Loucy (cell line): ENCODE results near the gene KIAA0930.

Source experiments
- H2AFZ ChIP-seq: fragments of 200-600 bp; sonication (generic); 2 replicates; pipeline ENCODE4 v1.6.0; 2016; ENCODE audit warnings: antibody characterized with exemption, mild to moderate bottlenecking, low read length, moderate library complexity
- H3F3A ChIP-seq: fragments of 200-600 bp; 2 replicates; pipeline ENCODE4 v1.6.0; 2016; ENCODE audit warnings: antibody characterized with exemption, low read depth, mild to moderate bottlenecking
- H3K27me3 ChIP-seq: fragments of 200-600 bp; sonication (generic); 2 replicates; pipeline ENCODE4 v1.6.1; 2014; ENCODE audit warnings: low read length, mild to moderate bottlenecking; ENCODE audit not compliant: insufficient read depth, poor library complexity, severe bottlenecking
- H3K36me3 ChIP-seq: fragments of 200-600 bp; sonication (generic); 2 replicates; pipeline ENCODE4 v1.6.1; 2016; ENCODE audit warnings: low read length; ENCODE audit not compliant: insufficient read depth
- H3K4me1 ChIP-seq: fragments of 200-600 bp; sonication (generic); 2 replicates; pipeline ENCODE4 v1.5.1; 2014; ENCODE audit warnings: low read length, mild to moderate bottlenecking; ENCODE audit not compliant: insufficient read depth, poor library complexity, severe bottlenecking
- H3K4me2 ChIP-seq: fragments of 200-600 bp; sonication (generic); 2 replicates; pipeline ENCODE4 v1.6.0; 2014; ENCODE audit warnings: antibody characterized with exemption, low read length, low read depth, mild to moderate bottlenecking; ENCODE audit not compliant: poor library complexity, severe bottlenecking
- H3K4me3 ChIP-seq: fragments of 200-600 bp; sonication (generic); 2 replicates; pipeline ENCODE4 v1.5.1; 2014; ENCODE audit warnings: low read length, mild to moderate bottlenecking, mixed read lengths; ENCODE audit not compliant: poor library complexity, severe bottlenecking
- H3K79me2 ChIP-seq: fragments of 200-600 bp; sonication (generic); 2 replicates; pipeline ENCODE4 v1.6.1; 2014; ENCODE audit warnings: low read length; ENCODE audit not compliant: insufficient read depth
- H3K9ac ChIP-seq: fragments of 200-600 bp; sonication (generic); 2 replicates; pipeline ENCODE4 v1.6.0; 2014; ENCODE audit warnings: mild to moderate bottlenecking, low read depth, low read length, moderate library complexity; ENCODE audit not compliant: poor library complexity, severe bottlenecking
- H3K9me2 ChIP-seq: fragments of 200-600 bp; sonication (generic); replicated peaks from 2 replicates; pipeline ENCODE4 v1.6.1; 2016; ENCODE audit warnings: low read depth, low read length, mixed read lengths
- H3K9me3 ChIP-seq: fragments of 200-600 bp; sonication (generic); 2 replicates; pipeline ENCODE4 v1.6.1; 2014; ENCODE audit warnings: mild to moderate bottlenecking, antibody characterized with exemption, low read length, low read depth; ENCODE audit not compliant: insufficient read depth
- H4K20me1 ChIP-seq: fragments of 200-600 bp; sonication (generic); 2 replicates; pipeline ENCODE4 v1.6.0; 2014; ENCODE audit warnings: antibody characterized with exemption, low read length, mild to moderate bottlenecking; ENCODE audit not compliant: insufficient read depth, poor library complexity, severe bottlenecking
- CTCF ChIP-seq: fragments of 200-600 bp; sonication (generic); conservative IDR thresholded peaks from 2 replicates; pipeline ENCODE4 v1.5.1; 2014; ENCODE audit warnings: mild to moderate bottlenecking, antibody characterized with exemption, low read length
- EZH2phosphoT487 ChIP-seq: fragments of 200-600 bp; IDR thresholded peaks from 2 replicates; pipeline ENCODE4 v1.6.1; 2018; ENCODE audit warnings: antibody characterized with exemption, mild to moderate bottlenecking, moderate library complexity, borderline replicate concordance

KIAA0930 gene

GRCh38 chr22:45251825-45252224, 11.1 kb upstream of the KIAA0930 start:
- H2AFZ ChIP-seq = no peak overlapping the region
- no peak overlapping the region for H3K4me3 ChIP-seq
- no peaks in the 10 kb centered on the region for H3K9me3 ChIP-seq
- H3K9ac ChIP-seq = no peak overlapping the region
- H3K4me1 ChIP-seq = no peaks in the 10 kb centered on the region
- no peak overlapping the region for H3K4me2 ChIP-seq
- TF ChIP-seq CTCF (no peak), EZH2phosphoT487 (no peak)
- no peaks in the 10 kb centered on the region for H3K9me2 ChIP-seq
- no peaks in the 10 kb centered on the region for H4K20me1 ChIP-seq
- no peaks in the 10 kb centered on the region for H3F3A ChIP-seq
- no peaks in the 10 kb centered on the region for H3K79me2 ChIP-seq
- no peaks in the 10 kb centered on the region for H3K27me3 ChIP-seq
- H3K36me3 ChIP-seq = no peaks in the 10 kb centered on the region

DNA sequence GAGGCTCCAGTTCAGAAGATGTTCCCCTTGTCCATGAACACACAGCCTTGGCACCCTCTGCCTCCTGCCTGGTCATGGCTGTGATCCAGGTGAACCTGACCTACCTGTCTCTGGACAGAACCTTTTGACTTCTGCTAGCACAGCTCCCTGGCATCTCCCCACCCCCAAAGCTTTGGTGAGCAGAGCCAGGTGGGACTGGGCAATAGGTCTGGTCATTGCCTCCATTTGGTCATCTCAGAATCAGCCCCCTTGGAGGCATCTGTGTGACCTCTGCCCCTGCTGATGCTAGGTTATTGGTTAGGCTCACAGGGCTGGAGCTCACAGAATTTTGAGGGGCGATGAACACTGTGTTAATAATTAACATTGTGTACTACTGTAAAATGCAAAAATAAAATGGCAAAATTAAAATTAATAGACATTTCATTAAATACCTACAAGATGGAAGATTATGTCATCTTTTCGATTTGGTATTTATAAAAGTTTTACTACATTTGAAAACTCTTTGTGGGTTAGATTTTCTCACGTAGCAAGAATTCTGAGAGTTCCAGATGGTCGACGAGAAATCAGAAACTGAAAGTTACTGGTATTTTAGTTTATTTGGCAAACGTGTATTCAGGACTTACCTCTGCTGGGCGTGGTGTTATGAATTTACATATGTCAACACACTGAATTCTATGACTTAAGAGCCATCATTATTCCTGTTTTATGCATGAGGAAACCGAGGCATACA, 8.3 kb upstream of the KIAA0930 start:
- Histone ChIP-seq H4K20me1 (no peaks in the 10 kb centered on the region), H3K4me2 (no peak overlapping the region), H3F3A (no peaks in the 10 kb centered on the region), H3K4me3 (no peak overlapping the region), H3K4me1 (no peaks in the 10 kb centered on the region), H3K36me3 (no peaks in the 10 kb centered on the region), H2AFZ (no peak overlapping the region), H3K27me3 (no peaks in the 10 kb centered on the region), H3K9me2 (no peaks in the 10 kb centered on the region), H3K9me3 (no peaks in the 10 kb centered on the region), H3K79me2 (no peaks in the 10 kb centered on the region), H3K9ac (no peak overlapping the region)
- no peak for TF ChIP-seq EZH2phosphoT487
- no peak for TF ChIP-seq CTCF

DNA sequence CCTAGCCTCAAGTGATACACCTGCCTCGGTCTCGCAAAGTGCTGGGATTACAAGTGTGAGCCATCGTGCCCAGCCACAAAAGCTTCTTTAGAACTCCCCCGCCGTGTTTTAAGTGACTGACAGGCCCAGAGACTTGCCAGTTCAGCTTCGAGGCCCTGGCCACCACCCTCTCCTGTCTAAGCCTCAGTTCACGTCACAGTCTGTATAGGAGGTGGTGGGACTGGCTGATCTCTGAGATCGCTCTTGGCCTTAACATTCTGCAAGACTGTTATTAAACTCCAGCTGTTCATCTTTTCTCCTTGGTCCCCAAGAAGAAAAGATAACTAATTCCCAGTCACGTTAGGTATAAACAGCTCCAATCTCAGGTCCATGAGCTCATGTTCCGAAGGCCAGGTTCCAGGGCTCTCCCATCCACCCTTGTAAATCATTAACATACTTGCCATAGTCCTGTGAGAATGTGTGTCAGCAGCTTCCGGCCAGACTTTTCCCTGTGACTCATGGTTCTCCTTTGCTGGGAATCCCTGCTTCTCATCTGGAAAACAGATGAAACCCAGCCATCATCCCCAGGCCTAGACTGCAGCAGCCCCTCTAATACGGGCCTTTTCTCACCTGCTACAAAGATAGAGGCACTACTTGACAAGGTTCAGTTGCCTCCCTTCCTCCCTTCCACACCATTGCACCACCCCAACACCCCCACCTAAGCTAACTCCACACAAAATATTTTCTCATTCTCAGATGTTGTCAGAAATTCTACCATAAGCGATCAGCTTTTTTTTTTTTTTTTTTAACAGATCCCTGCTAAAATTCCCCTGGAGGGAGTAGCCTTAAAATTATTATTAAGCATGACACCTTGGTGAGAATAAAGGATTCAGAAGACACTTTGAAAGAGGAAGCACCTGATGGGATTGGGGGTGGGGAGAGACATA, 5.6 kb upstream of the KIAA0930 start:
- no peak overlapping the region for H3K4me2 ChIP-seq

More for the DNA sequence above, 5.6 kb upstream of the KIAA0930 start:
- Histone ChIP-seq H3K4me3 (no peak overlapping the region), H3K9ac (no peak overlapping the region), H4K20me1 (no peaks in the 10 kb centered on the region), H3K9me3 (no peaks in the 10 kb centered on the region), H2AFZ (no peak overlapping the region), H3K9me2 (no peaks in the 10 kb centered on the region), H3K79me2 (no peaks in the 10 kb centered on the region), H3K27me3 (no peaks in the 10 kb centered on the region), H3K36me3 (no peaks in the 10 kb centered on the region), H3K4me1 (peaks cover 3% of the 10 kb centered on the region), H3F3A (no peaks in the 10 kb centered on the region)
- TF ChIP-seq EZH2phosphoT487 = no peak
- no peak for TF ChIP-seq CTCF
